GM18499 (cell line): ENCODE measurements around the gene MAL.

ENCODE experiments used
- ATAC-seq: cut with Tn5 transposase; IDR thresholded peaks from one replicate; pipeline ENCODE4 v1.9.1; 2021; ENCODE audit warnings: moderate number of reproducible peaks; ENCODE audit not compliant: insufficient read depth, unreplicated experiment

The MAL gene

GRCh38 chr2:95014126-95014708 lies 11.3 kb upstream of the MAL start:
- ATAC-seq: no peak

- no peak for ATAC-seq
These were observed 10.1 kb upstream of the MAL start for GRCh38 chr2:95015261-95015912.

- ATAC-seq: no peak
These were observed 8.9 kb upstream of the MAL start for GRCh38 chr2:95016616-95017015.

GRCh38 chr2:95017071-95017501 lies 8.4 kb upstream of the MAL start:
- no peak for ATAC-seq

GRCh38 chr2:95017836-95018235 lies 7.7 kb upstream of the MAL start:
- no peak for ATAC-seq

- no peak for ATAC-seq
These were observed 7.2 kb upstream of the MAL start for GRCh38 chr2:95018301-95018700.

GRCh38 chr2:95018861-95019550 lies 6.5 kb upstream of the MAL start:
- no peak for ATAC-seq

GRCh38 chr2:95019572-95019971 lies 5.9 kb upstream of the MAL start:
- no peak for ATAC-seq

- ATAC-seq: no peak
These were observed 5.1 kb upstream of the MAL start for GRCh38 chr2:95020275-95021022.

- ATAC-seq: no peak
These were observed 4.5 kb upstream of the MAL start for GRCh38 chr2:95021023-95021416.

- no peak for ATAC-seq
These were observed 3.7 kb upstream of the MAL start for GRCh38 chr2:95021847-95022246.

- peak; percentile 89 for ATAC-seq
These were observed 2.9 kb upstream of the MAL start for GRCh38 chr2:95022309-95023221.

GRCh38 chr2:95023222-95023597 lies 2.3 kb upstream of the MAL start:
- ATAC-seq: no peak

- ATAC-seq: no peak
These were observed 1.1 kb upstream of the MAL start for GRCh38 chr2:95024371-95024770.

- ATAC-seq: no peak
These were observed 525 bp upstream of the MAL start for GRCh38 chr2:95024960-95025405.

- no peak for ATAC-seq
These were observed 1.2 kb downstream of the MAL start for GRCh38 chr2:95026471-95027368.

GRCh38 chr2:95027369-95027720 lies 1.8 kb downstream of the MAL start:
- no peak for ATAC-seq

GRCh38 chr2:95029898-95030341 lies 4.4 kb downstream of the MAL start:
- ATAC-seq: no peak

- ATAC-seq: no peak
These were observed 5.0 kb downstream of the MAL start for GRCh38 chr2:95030496-95030895.
